Cardiac fibroblast (primary cell): ENCODE measurements around the gene ST7.

Experiments used
- DNase-seq, 2 donors: peaks; one replicate each; pipeline versions ENCODE4 v3.0.0 to v3.0.0-alpha.2; 2010; ENCODE audit warnings: low read depth in 2 of 2
- H3K4me3 ChIP-seq, 2 donors: replicated peaks in 1 of 2; 1 replicate in 1 of 2; 2 replicates in 1 of 2; pipeline ENCODE4 v1.5.1; 2011; ENCODE audit warnings: low read depth in 2 of 2, low read length in 2 of 2, mild to moderate bottlenecking in 2 of 2, moderate library complexity in 1 of 2
- TF ChIP-seq, protein P1 (sequence below): IDR thresholded peaks from one replicate; pipeline ENCODE4 v1.5.1; 2011; ENCODE audit warnings: low read depth, mild to moderate bottlenecking, low read length, inconsistent platforms

ST7 gene

DNA sequence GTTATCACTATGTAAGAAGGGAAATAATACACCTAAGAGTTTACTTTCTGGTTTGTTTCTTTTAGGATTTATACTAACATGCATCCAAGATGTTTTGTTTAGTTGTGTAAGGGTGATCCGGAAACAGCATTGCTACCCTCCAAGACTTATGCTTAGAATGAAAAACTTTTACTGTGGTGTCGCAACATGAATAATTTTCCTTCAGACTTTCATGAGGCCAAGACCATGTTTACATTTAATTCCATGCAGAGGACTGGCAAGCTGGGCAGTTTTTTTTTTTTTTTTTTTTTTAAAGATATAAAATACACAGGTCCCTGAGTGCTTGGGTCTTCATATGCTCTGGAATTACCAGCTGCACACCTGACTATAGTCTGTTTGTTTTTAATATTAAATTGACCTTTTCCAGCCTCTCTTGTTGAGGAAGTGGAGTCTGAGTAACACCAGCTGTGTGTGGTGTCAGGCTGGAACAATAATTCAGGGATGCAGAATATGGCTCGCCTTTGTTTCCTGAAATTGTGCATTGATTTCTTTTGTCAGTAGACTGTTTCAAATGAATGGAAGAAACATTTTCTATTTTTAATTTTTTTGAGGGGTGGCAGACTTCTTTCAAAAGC, 81.7 kb downstream of the ST7 start:
- TF ChIP-seq, protein P1, sequence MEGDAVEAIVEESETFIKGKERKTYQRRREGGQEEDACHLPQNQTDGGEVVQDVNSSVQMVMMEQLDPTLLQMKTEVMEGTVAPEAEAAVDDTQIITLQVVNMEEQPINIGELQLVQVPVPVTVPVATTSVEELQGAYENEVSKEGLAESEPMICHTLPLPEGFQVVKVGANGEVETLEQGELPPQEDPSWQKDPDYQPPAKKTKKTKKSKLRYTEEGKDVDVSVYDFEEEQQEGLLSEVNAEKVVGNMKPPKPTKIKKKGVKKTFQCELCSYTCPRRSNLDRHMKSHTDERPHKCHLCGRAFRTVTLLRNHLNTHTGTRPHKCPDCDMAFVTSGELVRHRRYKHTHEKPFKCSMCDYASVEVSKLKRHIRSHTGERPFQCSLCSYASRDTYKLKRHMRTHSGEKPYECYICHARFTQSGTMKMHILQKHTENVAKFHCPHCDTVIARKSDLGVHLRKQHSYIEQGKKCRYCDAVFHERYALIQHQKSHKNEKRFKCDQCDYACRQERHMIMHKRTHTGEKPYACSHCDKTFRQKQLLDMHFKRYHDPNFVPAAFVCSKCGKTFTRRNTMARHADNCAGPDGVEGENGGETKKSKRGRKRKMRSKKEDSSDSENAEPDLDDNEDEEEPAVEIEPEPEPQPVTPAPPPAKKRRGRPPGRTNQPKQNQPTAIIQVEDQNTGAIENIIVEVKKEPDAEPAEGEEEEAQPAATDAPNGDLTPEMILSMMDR = no peak
- H3K4me3 ChIP-seq = no peak overlapping the region
- peak; percentile 45 to 64 for DNase-seq

- TF ChIP-seq, protein P1 = peak; percentile 17
- H3K4me3 ChIP-seq = no peak overlapping the region
- DNase-seq = no peak
Measured at GRCh38 chr7:117035465-117035862, 82.2 kb downstream of the ST7 start.

DNA sequence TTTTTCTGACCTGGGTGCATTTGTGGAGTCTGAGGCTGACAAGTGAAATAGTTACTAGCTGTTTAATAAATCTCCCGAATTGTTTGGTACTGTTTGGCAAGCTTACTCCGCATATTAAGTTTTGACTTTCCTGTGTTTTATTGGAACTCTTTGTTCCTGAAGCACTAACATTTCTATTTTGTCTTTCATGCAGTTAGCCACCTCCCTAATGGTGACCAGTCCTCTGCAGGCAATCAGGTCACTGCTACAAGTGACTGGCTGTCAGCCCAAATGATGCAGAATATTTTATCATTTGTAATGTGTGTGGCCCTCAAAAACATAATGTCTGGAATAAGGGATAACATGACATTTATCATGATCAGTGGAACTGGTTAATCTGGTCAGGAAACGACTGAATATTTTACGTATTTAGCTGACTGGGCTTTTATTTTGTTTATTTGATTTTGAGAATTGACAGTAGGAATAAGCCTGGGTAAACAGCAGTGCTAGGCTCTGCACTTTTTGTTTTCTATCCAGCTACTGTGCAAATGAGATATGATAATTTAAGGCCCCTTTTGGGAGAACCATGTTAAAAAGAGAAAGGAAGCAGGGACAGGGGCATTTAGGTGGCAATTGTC, 82.9 kb downstream of the ST7 start:
- no peak for DNase-seq
- TF ChIP-seq, protein P1 = no peak
- no peak overlapping the region for H3K4me3 ChIP-seq

- no peak overlapping the region for H3K4me3 ChIP-seq
- DNase-seq = no peak
- TF ChIP-seq, protein P1 = no peak
Measured at GRCh38 chr7:117036836-117037235, 83.5 kb downstream of the ST7 start.

DNA sequence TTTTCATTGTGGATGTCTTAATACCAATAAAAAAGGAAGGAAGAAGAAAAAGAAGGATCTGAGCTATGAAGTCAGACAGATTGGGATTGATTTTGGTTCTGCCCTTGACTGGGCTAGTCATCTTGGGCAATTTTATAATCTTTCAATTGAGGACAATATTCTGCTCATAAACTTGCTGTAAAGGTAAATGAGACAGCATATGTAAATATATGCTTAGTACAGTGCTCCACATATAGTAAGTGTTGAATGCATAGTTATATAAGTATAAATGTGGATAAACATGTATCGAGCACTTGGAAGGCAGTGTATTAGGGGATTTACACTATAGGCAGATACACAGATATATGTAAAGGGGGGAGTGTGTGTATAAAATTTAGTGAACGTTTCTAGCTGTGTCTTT, 85.1 kb downstream of the ST7 start:
- H3K4me3 ChIP-seq = no peak overlapping the region
- TF ChIP-seq, protein P1 = no peak
- no peak for DNase-seq

DNA sequence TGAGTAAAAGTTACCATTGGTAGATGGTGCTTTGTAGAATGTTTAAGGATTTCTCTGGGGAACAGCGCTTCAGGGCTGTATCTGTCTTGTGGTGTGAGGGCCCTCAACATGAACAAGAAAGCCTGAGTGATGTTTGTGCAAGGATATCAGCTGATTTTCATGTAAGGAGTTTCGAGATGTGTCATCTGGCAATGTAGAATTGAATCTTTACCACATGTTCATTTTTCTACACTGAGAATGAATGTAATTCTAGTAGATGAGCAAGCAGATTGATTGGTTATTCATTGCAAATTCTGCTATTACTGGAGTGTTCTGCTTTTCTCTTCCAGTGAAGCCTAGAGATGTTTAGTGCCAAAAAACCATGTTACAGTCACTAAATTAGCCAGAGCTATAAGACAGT, 87.7 kb downstream of the ST7 start:
- TF ChIP-seq, protein P1 = no peak
- DNase-seq = peak in 1 of 2 donors; percentile 76
- no peak overlapping the region for H3K4me3 ChIP-seq
